ENCODE results near the gene SPATA7. TPM values are rescaled to one million over a fixed set of nuclear protein-coding genes. Genes with fewer than 3 reads are reported as not detected.

SPATA7 gene
- polyA plus RNA-seq, 1 of the 3 experiments (the other 2 are of a cell fraction), result 3.5 TPM

DNA sequence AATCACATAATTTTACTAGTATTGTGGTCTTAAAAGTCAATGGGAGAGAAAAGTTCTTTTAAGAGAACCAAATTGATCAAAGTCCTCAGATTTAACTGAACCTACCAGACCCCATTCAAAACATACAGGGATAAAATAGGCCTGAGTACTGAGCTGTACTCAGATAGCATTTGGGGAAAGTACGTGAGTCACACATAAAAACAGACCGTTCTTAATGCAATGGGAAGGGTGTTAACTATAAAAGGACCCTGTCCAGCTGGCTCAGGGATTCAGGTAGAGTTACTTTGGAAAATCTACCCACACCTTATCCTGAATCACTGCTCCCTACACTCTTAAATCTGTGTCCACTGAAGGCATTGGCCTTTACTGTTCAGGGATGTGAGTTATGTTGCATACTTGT lies 91.4 kb downstream of the SPATA7 start:
- H3K9me2 ChIP-seq, result no peaks in the 10 kb centered on the region
- no peak overlapping the region for H3K27ac ChIP-seq (ENCODE audit: low read depth in 2 of 2, low read length in 1 of 2)
- H3K4me1 ChIP-seq (ENCODE audit: control insufficient read depth in 1 of 2, insufficient read depth in 2 of 2, low read depth in 1 of 2, low read length in 1 of 2), result peaks cover 0 to 3% of the 10 kb centered on the region in 2 experiments; a peak in 1 of 4 replicates
- H3K4me2 ChIP-seq, result no peak overlapping the region
- TF ChIP-seq RAD21 (IDR thresholded peaks at IDR 0.05; ENCODE audit: low read length), result no peak
- no peak for TF ChIP-seq MXI1 (IDR thresholded peaks at IDR 0.05; ENCODE audit: low read depth, low read length)
- TF ChIP-seq FOXJ3 (CRISPR knock-in tag; IDR thresholded peaks at IDR 0.05), result no peak
- TF ChIP-seq, protein P1, sequence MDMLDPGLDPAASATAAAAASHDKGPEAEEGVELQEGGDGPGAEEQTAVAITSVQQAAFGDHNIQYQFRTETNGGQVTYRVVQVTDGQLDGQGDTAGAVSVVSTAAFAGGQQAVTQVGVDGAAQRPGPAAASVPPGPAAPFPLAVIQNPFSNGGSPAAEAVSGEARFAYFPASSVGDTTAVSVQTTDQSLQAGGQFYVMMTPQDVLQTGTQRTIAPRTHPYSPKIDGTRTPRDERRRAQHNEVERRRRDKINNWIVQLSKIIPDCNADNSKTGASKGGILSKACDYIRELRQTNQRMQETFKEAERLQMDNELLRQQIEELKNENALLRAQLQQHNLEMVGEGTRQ (IDR thresholded peaks at IDR 0.05; ENCODE audit: borderline replicate concordance, low read depth, low read length), result no peak
- no peak for TF ChIP-seq EZH2phosphoT487 (IDR thresholded peaks at IDR 0.05; ENCODE audit: borderline replicate concordance, low read depth)
- TF ChIP-seq POLR2AphosphoS5 (IDR thresholded peaks at IDR 0.05; ENCODE audit: low read depth, low read length), result no peak
- TF ChIP-seq FOSL2 (IDR thresholded peaks at IDR 0.05; ENCODE audit: borderline replicate concordance, low read depth), result no peak
- no peak for TF ChIP-seq NRF1 (IDR thresholded peaks at IDR 0.05; ENCODE audit: low read depth, low read length)
- TF ChIP-seq, protein P2, sequence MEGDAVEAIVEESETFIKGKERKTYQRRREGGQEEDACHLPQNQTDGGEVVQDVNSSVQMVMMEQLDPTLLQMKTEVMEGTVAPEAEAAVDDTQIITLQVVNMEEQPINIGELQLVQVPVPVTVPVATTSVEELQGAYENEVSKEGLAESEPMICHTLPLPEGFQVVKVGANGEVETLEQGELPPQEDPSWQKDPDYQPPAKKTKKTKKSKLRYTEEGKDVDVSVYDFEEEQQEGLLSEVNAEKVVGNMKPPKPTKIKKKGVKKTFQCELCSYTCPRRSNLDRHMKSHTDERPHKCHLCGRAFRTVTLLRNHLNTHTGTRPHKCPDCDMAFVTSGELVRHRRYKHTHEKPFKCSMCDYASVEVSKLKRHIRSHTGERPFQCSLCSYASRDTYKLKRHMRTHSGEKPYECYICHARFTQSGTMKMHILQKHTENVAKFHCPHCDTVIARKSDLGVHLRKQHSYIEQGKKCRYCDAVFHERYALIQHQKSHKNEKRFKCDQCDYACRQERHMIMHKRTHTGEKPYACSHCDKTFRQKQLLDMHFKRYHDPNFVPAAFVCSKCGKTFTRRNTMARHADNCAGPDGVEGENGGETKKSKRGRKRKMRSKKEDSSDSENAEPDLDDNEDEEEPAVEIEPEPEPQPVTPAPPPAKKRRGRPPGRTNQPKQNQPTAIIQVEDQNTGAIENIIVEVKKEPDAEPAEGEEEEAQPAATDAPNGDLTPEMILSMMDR (IDR thresholded peaks at IDR 0.05), result no peak
- TF ChIP-seq RFX5 (IDR thresholded peaks at IDR 0.05; ENCODE audit: low read length), result no peak
- no peak for TF ChIP-seq SIN3A (IDR thresholded peaks at IDR 0.05; ENCODE audit: borderline replicate concordance, low read depth, low read length)
- no peak for TF ChIP-seq JUND (IDR thresholded peaks at IDR 0.05)
- TF ChIP-seq SMC3 (IDR thresholded peaks at IDR 0.05; ENCODE audit: low read depth, low read length), result no peak
- TF ChIP-seq, protein P3, sequence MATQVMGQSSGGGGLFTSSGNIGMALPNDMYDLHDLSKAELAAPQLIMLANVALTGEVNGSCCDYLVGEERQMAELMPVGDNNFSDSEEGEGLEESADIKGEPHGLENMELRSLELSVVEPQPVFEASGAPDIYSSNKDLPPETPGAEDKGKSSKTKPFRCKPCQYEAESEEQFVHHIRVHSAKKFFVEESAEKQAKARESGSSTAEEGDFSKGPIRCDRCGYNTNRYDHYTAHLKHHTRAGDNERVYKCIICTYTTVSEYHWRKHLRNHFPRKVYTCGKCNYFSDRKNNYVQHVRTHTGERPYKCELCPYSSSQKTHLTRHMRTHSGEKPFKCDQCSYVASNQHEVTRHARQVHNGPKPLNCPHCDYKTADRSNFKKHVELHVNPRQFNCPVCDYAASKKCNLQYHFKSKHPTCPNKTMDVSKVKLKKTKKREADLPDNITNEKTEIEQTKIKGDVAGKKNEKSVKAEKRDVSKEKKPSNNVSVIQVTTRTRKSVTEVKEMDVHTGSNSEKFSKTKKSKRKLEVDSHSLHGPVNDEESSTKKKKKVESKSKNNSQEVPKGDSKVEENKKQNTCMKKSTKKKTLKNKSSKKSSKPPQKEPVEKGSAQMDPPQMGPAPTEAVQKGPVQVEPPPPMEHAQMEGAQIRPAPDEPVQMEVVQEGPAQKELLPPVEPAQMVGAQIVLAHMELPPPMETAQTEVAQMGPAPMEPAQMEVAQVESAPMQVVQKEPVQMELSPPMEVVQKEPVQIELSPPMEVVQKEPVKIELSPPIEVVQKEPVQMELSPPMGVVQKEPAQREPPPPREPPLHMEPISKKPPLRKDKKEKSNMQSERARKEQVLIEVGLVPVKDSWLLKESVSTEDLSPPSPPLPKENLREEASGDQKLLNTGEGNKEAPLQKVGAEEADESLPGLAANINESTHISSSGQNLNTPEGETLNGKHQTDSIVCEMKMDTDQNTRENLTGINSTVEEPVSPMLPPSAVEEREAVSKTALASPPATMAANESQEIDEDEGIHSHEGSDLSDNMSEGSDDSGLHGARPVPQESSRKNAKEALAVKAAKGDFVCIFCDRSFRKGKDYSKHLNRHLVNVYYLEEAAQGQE (IDR thresholded peaks at IDR 0.05; ENCODE audit: low read depth, low read length), result no peak
- ChIA-PET POLR2A (no interaction called here), CTCF (no interaction called here)
- peaks cover 6% of the 10 kb centered on the region for H3F3A ChIP-seq (replicated peaks; ENCODE audit: insufficient read depth)
- no peak for DNase-seq
- no peak overlapping the region for H2AFZ ChIP-seq (ENCODE audit: low read depth)
- no peaks in the 10 kb centered on the region for H3K9me3 ChIP-seq
- no peaks in the 10 kb centered on the region for H3K27me3 ChIP-seq (ENCODE audit: insufficient read depth)
- H3K36me3 ChIP-seq (replicated peaks in 1 of 2; ENCODE audit: control insufficient read depth in 1 of 2, insufficient read depth in 2 of 2, low read length in 1 of 2), result peaks cover 57 to 66% of the 10 kb centered on the region in 2 experiments
- H3K79me2 ChIP-seq (ENCODE audit: insufficient read depth), result peaks cover 20% of the 10 kb centered on the region; the same call in 1 of the 2 replicates
- WGBS (ENCODE audit: low lambda C conversion rate), result 100% methylated on average over 2 of the region's 2 CpGs
- H3K9ac ChIP-seq, result no peak overlapping the region
- H4K20me1 ChIP-seq (ENCODE audit: insufficient read depth), result no peaks in the 10 kb centered on the region
- H3K4me3 ChIP-seq (ENCODE audit: low read depth in 2 of 2, low read length in 1 of 2), result no peak overlapping the region

Data from SK-N-SH (cell line).